ENCODE data around the gene DYNLT2.
"Not testable (repeated sequence)": the region's sequence is repeated elsewhere in the genome, so short reads cannot be mapped to it uniquely, and the experiment has no call there.

DNA sequence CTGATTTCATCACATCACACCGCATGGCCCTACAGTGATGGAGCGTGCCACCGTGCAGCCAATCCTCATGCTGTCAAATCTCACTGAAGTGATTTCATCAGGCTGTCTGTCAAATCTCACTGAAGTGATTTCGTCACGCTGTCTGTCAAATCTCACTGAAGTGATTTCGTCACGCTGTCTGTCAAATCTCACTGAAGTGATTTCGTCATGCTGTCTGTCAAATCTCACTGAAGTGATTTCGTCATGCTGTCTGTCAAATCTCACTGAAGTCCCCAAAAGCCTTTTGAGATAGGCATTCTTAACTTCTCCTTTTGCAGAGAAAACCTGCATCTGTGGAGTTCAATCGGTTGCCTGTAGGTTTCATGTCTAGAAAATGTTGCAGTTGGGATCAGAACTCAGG, 14.4 kb upstream of the DYNLT2 start:
- TF ChIP-seq, protein P1, sequence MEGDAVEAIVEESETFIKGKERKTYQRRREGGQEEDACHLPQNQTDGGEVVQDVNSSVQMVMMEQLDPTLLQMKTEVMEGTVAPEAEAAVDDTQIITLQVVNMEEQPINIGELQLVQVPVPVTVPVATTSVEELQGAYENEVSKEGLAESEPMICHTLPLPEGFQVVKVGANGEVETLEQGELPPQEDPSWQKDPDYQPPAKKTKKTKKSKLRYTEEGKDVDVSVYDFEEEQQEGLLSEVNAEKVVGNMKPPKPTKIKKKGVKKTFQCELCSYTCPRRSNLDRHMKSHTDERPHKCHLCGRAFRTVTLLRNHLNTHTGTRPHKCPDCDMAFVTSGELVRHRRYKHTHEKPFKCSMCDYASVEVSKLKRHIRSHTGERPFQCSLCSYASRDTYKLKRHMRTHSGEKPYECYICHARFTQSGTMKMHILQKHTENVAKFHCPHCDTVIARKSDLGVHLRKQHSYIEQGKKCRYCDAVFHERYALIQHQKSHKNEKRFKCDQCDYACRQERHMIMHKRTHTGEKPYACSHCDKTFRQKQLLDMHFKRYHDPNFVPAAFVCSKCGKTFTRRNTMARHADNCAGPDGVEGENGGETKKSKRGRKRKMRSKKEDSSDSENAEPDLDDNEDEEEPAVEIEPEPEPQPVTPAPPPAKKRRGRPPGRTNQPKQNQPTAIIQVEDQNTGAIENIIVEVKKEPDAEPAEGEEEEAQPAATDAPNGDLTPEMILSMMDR (IDR thresholded peaks at IDR 0.05), result not testable (repeated sequence)
- TF ChIP-seq POLR2A (IDR thresholded peaks at IDR 0.05), result not testable (repeated sequence)

Measured in Peyer's patch (tissue), 4 donors.